Stimulated activated CD4-positive, alpha-beta T cell treated with anti-CD3 and anti-CD28 coated beads, Interleukin-1b, Interleukin-23, amount 100 ng/mL, for 1 hour (primary cell): ENCODE results near the gene TAF4.
"Not testable (repeated sequence)": the region's sequence is repeated elsewhere in the genome, so short reads cannot be mapped to it uniquely, and the experiment has no call there.

Experiments used
- DNase-seq, 2 donors: peaks; one replicate each; pipeline ENCODE4 v3.0.0-alpha.2; 2020; ENCODE audit warnings: low read depth in 2 of 2

Gene TAF4, protein sequence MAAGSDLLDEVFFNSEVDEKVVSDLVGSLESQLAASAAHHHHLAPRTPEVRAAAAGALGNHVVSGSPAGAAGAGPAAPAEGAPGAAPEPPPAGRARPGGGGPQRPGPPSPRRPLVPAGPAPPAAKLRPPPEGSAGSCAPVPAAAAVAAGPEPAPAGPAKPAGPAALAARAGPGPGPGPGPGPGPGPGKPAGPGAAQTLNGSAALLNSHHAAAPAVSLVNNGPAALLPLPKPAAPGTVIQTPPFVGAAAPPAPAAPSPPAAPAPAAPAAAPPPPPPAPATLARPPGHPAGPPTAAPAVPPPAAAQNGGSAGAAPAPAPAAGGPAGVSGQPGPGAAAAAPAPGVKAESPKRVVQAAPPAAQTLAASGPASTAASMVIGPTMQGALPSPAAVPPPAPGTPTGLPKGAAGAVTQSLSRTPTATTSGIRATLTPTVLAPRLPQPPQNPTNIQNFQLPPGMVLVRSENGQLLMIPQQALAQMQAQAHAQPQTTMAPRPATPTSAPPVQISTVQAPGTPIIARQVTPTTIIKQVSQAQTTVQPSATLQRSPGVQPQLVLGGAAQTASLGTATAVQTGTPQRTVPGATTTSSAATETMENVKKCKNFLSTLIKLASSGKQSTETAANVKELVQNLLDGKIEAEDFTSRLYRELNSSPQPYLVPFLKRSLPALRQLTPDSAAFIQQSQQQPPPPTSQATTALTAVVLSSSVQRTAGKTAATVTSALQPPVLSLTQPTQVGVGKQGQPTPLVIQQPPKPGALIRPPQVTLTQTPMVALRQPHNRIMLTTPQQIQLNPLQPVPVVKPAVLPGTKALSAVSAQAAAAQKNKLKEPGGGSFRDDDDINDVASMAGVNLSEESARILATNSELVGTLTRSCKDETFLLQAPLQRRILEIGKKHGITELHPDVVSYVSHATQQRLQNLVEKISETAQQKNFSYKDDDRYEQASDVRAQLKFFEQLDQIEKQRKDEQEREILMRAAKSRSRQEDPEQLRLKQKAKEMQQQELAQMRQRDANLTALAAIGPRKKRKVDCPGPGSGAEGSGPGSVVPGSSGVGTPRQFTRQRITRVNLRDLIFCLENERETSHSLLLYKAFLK

DNA sequence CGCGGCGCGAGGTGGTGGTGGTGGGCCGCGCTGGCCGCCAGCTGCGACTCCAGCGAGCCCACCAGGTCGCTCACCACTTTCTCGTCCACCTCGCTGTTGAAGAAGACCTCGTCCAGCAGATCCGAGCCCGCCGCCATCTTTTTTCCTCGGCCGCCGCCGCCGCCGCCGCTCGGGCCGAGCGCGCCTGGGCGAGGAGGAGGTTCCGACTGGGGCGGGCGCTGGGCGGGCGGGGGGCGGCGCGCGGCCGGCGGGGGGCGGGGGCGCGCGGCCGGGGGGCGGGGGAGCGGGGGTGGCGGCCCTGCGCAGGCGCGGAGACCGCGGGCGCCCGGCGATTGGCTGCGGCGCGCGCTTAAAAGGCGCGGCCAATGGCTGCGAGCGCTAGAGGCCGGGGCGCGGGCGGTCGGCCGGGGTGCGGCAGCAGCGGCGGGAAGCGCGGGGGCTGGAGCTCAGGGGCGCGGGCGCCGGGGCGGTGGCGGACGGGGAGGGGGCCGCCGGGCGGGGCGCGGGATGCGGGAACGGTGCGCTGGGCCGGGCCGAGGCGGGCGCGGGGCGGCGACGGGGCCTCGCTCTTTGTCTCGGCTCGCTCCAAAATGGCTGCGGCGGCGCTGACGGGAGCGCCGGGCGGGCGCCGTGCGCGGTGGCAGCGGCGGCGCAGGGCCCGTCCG, at the start of gene TAF4:
TSS of gene TAF4 (minus strand) at position 208 of the 665 bp plus-strand sequence. CDS start at position 137, 71 bp downstream.
- peak; percentile 59 to 61 for DNase-seq

DNA sequence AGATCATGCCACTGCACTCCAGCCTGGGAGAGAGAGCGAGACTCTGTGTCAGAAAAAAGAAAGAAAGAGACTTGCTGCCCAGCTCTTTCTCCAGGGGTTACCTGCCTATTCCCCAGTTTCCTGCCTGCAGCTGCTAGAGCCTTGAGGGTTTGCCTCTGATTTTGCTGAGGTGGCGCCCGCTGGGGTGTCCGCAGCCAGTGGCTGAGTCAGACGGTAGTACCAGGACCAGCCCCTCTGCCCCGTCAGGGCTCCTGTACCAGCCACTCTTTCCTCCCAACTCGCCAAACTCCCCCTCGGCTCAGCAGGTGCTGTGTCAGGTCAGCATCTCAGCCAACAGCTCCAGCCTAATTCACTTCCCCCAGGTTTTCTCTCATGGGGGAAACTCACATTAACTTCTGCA, 49.2 kb upstream of the TAF4 start:
- no peak for DNase-seq

DNA sequence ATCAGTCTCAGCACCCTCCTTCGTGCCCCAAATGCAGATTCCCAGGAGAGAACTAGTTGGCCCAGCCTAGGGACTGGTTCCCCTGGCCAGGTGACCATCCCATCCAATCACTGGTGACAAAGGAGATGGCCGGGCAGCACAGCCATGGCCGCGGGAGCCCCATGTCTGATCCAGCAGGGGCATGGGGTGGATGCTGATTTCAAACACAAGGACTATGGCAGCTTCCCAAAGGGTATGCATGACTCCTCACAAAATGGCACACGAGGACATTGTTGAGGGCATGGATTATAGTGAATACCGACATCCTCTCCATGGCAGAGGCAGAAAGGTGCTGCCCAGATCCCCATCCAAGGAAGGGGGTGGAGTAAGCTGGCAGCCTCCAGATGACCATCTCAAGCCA, 46.7 kb upstream of the TAF4 start:
- no peak for DNase-seq

DNA sequence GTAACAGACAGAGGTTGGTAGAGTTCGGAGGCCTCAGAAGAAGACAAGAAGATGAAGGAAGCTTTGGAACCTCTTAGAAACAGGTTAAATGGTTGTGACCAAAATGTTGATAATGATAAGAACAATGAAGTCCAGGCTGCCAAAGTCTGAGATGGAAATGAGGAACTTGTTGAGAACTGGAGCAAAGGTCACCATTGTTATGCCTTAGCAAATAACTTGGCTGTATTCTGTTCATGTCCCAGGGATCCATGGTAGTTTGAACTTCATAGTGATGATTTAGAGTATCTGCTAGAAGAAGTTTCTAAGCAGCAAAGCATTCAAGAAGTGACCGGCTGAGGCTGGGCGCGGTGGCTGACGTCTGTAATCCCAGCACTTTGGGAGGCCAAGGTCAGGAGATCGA, 45.5 kb upstream of the TAF4 start:
- no peak for DNase-seq

DNA sequence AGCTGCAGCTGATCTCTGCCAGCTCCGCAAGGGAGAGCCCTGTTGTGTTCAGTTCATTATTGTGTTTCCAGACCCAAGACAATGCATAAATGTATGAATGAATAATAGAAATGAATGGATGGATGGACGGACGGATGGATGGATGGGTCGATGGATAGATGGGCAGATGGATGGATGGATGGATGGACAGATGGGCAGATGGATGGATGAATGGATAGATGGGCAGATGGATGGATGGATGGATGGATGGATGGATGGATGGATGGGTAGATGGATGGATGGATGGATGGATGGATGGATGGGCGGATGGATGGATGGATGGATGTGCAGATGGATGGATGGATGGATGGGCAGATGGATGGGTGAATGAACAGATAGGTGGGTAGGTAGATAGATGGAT, 39.9 kb upstream of the TAF4 start:
- DNase-seq = no peak

DNA sequence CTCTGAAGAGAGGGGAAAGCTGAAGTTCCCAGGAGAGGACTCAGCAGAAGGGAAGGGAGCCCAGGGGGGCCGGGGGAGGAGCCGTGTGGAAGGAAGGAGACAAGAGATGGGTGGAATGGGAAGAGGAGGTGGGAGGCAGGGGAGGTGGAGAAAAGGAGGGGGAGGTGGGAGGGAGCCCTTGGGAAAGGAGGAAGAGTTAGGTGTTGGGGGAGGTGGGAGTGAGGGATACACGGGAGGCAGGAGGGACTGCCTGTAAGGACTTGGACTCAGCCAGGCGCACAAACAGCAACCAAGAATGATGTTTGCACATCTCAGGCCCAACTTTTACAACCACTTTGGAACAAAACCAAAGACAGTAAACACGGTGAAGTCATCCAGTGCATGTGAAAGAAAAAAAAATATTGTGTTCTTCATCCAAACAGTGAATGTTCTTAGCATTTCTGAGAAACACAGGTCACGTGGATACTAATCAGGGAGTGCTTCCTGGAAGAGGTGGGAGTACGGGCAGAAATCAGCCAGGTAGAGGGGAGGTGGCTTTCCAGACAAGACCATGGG, 39.2 kb upstream of the TAF4 start:
- no peak for DNase-seq

DNA sequence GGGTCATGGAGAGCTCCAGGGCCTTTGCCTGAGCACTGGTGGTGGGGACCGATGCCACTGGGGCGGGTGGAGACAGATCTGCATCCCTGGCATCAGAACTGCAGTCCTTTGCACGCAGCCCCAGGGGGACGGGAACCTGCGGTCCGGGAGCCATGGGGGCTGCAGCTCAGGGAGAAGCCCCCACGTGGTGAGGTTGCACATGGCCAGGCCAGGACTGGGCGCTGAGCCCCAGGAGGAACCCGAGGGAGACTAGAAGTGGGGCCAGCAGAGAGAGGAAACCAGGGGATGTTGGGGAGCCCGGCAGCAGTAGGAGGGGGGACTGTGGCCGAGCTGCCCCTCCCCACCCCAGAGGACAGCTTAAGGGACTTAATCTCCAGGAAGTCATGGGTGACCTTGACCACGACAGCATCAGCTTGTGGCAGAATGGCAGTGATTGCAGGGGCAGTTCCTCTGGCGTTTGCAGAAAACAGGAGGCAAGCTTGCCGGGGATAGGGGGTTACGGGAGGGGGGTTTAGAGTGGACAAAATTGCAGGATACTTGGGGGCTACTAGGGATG, 38.6 kb upstream of the TAF4 start:
- no peak for DNase-seq

DNA sequence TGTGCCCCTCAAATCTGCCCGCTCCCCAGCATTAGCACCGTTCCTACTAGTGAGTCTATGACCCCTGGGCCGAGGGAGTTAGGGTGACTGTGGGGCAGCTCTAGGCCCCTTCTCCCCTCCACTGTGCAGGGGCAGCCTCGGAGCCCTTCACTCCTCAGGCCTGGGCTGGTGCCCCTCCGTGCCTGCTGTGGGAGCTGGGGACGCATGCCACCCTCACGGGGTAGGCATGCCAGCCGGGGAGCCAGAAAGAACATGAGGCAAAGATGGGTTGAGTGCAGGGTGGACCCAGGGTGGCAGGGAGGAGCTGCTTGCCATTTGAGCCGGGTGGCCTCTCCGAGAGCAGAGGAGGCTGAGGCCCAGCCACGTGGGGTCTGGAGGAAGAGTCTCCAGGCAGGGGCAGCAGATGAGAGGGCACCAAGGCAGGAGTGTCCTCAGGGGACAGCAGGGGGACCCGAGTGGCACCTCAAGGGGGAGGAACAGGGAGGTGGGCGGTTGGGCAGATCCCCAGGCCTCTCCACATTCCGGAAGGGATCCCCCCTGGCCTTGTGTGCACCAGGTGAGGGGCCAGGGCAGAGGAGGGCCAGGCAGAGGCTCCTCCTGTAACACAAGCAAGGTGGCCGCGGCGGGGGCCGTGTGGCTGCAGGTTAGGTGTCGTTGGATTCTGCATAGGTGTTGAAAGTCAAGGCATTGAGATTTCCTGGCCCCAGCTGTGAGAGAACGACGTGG, 38.0 kb upstream of the TAF4 start:
- DNase-seq = no peak

DNA sequence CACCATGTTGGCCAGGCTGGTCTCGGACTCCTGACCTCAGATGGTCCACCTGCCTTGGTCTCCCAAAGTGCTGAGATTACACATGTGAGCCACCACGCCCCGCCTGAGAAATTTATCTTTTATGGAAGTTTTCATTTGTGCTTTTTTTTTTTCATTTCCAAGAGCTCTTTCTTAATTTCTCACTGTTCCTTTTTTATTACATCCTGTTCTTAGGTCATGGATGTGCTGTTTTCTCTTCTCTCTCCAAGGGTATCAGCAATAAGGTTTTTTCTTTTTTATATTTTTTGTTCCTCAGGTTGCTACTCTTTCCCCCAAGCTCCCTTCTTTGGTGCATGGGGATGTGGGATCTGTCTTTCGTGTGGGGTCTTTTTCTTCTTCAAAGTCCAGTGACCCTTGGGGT, 35.4 kb upstream of the TAF4 start:
- no peak for DNase-seq

DNA sequence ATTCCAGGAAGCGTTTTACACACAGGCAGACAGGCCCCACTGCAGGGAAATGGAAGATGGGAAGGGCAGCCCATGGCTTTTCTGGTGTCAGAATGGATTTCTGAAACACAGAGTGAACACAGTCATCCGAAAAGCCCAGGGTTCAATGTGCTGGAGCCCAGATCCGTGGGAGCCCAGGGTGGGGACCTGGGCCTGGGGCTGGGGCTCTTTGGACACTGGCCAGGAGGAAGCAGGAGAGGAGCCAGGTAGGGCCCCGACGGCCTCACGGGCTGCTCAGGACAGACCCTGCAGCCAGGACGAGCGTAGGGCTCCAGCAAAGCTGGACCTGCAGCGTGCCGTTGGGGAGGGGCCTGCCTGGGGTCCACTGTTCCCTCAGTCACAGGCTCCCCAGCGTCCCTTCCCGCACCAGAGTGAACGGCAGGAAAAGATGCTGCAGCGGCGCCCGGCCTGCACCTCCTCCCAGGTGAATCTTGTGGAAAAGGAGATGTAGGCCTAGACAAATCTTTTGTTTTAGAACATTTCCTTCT, 32.3 kb upstream of the TAF4 start:
- no peak for DNase-seq

DNA sequence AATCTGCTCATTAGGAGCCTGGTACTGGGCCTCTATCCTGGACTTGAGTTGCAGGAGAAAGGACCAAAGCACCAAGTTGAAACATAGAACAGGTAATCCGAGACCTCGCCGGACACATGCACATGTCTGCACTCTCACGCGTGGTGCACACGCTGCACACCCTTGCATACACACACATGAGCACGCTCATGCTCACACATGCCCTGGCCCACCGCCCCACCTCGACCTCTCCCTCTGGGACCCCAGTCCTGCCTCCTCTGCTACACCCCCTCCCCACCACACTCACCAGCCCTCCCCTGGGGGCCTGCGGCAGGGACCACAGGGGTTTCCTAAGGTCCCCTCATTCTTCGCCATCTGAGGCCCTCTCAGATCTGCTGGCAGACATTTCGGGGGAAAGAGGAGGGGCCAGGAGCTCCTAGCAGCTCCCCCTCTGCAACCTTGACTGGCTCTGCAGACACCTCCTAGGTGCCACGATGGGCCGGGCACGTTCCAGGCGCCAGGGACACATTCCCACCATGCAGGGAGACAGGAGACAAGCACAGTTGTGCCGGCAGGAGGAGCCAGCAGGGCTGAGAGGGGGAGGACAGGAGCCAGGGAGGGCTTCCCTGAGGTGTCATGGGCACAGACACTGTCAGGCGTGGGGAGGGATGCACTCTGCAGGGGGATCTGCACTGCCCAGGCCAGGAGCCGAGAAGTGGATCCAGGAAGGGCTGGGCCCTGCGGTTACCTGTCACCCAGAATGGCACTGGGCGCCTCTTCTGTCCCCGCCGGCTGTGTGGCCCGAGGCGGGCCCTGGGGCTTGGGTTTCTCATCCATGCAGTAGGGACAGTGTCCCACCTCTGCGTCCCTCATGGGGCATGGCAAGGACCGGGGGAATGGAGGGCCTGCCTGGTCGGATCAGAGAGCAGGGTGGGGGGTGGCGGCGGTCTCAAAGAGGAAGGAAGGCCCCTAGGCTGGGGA, 31.0 kb upstream of the TAF4 start:
- no peak for DNase-seq

DNA sequence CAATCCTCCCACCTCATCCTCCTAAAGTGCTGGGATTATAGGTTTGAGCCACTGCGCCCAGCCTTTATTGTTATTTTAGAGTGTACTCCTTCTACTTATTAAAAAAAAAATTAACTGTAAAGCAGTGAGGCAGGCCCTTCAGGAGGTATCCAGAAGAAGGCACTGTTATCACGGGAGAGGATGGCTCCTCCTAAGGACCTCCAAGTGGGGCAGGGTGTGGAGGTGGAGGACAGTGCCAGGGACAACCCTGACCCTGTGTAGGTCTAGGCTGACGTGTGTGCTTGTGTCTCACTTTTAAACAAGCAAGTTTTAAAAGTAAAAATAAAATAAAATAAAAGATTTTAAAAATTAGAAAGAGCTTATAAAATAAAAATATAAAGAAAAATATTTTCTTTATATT, 23.7 kb upstream of the TAF4 start:
- DNase-seq = no peak

DNA sequence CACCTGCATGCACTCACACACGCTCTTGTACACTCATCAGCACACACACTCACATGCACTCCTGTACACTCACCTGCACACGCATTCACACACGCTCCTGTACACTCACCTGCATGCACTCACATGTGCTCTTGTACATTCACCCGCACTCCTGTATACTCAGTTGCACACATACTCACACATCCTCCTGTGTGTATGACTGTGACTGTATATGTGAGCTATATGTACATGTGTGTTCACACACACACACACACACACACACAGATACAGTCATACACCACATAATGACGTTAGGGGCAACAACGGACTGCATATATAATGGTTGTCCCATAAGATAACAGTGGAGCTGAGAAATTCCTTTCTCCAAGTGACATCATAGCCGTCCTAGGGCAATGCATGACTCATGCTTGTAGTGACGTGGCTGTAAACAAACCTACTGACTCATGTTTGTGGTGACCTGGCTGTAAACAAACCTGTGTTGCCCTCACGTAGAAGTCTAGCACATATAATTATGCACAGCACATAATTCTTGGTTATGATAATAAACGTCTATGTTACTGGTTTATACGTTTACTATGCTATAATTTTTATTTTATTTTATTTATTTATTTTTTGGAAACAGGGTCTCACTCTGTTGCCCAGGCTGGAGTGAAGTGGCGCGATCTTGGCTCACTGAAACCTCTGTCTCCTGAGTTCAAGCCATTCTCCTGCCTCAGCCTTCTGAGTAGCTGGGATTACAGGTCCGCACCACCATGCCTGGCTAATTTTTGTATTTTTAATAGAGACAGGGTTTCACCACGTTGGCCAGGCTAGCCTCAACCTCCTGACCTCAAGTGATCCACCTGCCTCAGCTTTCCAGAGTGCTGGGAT, 22.8 kb upstream of the TAF4 start:
- DNase-seq = no peak

DNA sequence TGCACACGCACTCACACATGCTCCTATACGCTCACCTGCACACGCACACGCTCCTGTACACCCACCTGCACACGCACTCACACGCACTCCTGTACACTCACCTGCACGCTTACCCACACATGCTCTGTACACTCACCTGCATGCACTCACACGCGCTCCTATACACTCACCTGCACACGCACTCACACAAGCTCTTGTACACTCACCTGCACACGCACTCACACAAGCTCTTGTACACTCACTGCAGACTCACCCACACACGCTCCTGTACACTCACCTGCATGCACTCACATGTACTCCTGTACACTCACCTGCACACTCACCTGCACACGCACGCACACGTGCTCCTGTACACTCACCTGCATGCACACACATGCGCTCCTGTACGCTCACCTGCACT, 22.0 kb upstream of the TAF4 start:
- no peak for DNase-seq

DNA sequence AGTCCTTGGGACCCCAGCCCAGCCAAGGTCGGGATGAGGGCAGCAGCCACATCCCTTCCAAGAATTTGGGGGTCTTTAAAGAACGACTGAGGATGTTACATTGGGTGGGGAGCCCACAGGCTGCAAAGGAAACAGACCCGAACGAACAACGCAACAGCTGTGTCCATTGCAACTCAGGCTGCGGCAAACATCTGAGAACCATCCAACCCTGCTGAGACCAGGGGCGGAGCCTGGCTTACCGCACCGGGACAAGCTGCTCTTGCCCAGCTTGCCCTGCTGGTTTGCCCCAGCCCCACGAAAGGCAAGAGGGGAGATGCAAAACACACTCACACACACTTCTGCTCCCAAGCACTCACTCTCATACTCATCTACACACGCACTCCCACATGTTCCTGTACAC, 21.5 kb upstream of the TAF4 start:
- no peak for DNase-seq

DNA sequence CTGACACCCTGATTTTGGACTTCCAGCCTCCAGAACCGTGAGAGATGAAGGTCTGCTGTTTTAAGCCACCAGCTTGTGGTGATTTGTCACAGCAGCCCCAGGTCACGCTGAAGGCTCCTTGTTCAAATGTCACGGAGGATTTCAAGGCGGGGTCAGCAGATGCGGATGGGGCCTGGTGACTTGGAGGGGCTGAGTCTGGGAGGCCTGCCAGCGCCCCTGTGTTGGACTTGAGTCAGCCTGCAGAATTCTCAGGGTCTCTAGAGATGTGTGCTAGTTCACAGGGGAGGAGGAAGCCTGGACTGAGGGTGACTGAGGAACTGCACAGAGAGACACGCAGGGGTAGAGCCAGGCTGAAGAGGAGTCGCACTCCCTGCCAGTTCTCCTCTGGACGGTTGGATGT, 19.5 kb upstream of the TAF4 start:
- DNase-seq = no peak

DNA sequence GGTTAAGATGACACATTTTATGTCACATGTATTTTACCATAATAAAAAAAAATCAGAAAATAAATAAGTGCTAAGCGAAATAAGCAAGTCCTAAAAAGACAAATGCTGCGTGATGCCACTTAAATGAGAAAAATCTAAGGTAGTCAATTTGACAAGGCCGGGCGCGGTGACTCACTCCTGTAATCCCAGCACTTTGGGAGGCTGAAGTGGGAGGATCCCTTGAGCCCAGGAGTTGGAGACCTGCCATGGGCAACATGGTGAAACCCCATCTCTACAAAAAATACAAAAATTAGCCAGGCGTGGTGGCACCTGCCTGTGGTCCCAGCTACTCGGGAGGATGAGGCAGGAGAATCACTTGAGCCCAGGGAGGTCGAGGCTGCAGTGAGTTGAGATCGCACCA, 18.5 kb upstream of the TAF4 start:
- not testable (repeated sequence) for DNase-seq

DNA sequence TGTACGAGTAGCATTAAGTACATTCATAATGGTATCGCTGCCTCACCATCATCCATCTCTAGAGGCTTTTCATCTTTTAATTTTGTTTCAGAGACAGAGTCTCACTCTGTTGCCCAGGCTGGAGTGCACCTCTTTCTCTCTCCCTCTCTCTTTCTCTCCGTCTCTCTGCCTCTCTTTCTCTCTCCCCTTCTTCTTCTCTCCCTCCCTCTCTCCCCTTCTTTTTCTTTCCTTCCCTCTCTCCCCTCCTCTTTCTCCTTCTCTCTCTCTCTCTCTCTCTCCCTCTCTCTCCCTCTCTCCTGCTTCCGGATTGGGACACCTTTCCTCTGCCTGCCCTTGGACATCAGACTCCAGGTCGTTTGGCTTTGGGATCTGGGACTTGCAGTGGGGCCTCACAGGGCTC, 17.6 kb upstream of the TAF4 start:
- no peak for DNase-seq
